Hepatocyte (in vitro differentiated cells): ENCODE measurements around the gene PLCL2. TPM values are rescaled to one million over a fixed set of nuclear protein-coding genes. Genes with fewer than 3 reads are reported as not detected.

Experiments used
- DNase-seq: peaks from one replicate; pipeline ENCODE4 v3.0.0-alpha.2; 2016; ENCODE audit warnings: low spot score
- H2AFZ ChIP-seq: fragments of 200-600 bp; sonication (generic); 2 replicates; pipeline ENCODE4 v1.6.0; 2016; ENCODE audit warnings: antibody characterized with exemption, mild to moderate bottlenecking
- H3K27ac ChIP-seq: fragments of 200-600 bp; sonication (generic); 2 replicates; pipeline ENCODE4 v1.5.1; 2016; ENCODE audit warnings: mild to moderate bottlenecking
- H3K27me3 ChIP-seq: fragments of 200-600 bp; sonication (generic); 2 replicates; pipeline ENCODE4 v1.6.1; 2016
- H3K36me3 ChIP-seq: fragments of 200-600 bp; sonication (generic); replicated peaks from 2 replicates; pipeline ENCODE4 v1.5.1; 2016; ENCODE audit warnings: low read depth; ENCODE audit not compliant: insufficient read depth
- H3K4me1 ChIP-seq: fragments of 200-600 bp; sonication (generic); 2 replicates; pipeline ENCODE4 v1.5.1; 2016; ENCODE audit warnings: mild to moderate bottlenecking, moderate library complexity; ENCODE audit not compliant: insufficient read depth
- H3K4me2 ChIP-seq: fragments of 200-600 bp; sonication (generic); 2 replicates; pipeline ENCODE4 v1.6.0; 2016
- H3K4me3 ChIP-seq: fragments of 200-600 bp; sonication (generic); 2 replicates; pipeline ENCODE4 v1.5.1; 2016; ENCODE audit warnings: mild to moderate bottlenecking
- H3K79me2 ChIP-seq: fragments of 200-600 bp; sonication (generic); 2 replicates; pipeline ENCODE4 v1.6.0; 2017; ENCODE audit warnings: mild to moderate bottlenecking
- H3K9me2 ChIP-seq: fragments of 200-600 bp; sonication (generic); replicated peaks from 2 replicates; pipeline ENCODE4 v1.6.0; 2017; ENCODE audit warnings: mild to moderate bottlenecking; ENCODE audit not compliant: insufficient read depth
- H3K9me3 ChIP-seq: fragments of 200-600 bp; sonication (generic); 2 replicates; pipeline ENCODE4 v1.5.1; 2016; ENCODE audit warnings: low read depth, mild to moderate bottlenecking
- H4K20me1 ChIP-seq: fragments of 200-600 bp; sonication (generic); 2 replicates; pipeline ENCODE4 v1.6.0; 2016; ENCODE audit warnings: mild to moderate bottlenecking; ENCODE audit not compliant: insufficient read depth, poor library complexity, severe bottlenecking
- CTCF ChIP-seq: fragments of 200-600 bp; sonication (generic); IDR thresholded peaks from 2 replicates; pipeline ENCODE4 v1.5.1; 2016; ENCODE audit warnings: antibody characterized with exemption, mild to moderate bottlenecking; ENCODE audit not compliant: poor library complexity
- EZH2 ChIP-seq: fragments of 200-600 bp; sonication (generic); IDR thresholded peaks from 2 replicates; pipeline ENCODE4 v1.6.1; 2016; ENCODE audit warnings: antibody characterized with exemption, mild to moderate bottlenecking, borderline replicate concordance
- EZH2phosphoT487 ChIP-seq: fragments of 200-600 bp; sonication (generic); IDR thresholded peaks from one replicate; pipeline ENCODE4 v1.6.1; 2018; ENCODE audit warnings: antibody characterized with exemption, mild to moderate bottlenecking, low read depth, moderate library complexity; ENCODE audit not compliant: unreplicated experiment, severe bottlenecking
- WGBS: methylation state at CpG from one replicate; pipeline ENCODE4 v1.1.6; 2016; ENCODE audit warnings: low lambda C conversion rate; ENCODE audit errors: missing lambda C conversion rate; 5-methylcytosine and 5-hydroxymethylcytosine counted together
- polyA plus RNA-seq: library from polyadenylated mRNA; unstranded; fragments of >200 nt; fragmentation: Nextera tagmentation; extraction: Ambion mirVana; gene quantifications from 2 replicates; pipeline ENCODE4 v1.2.1, GENCODE V29; 2016
- total RNA-seq: library from RNA; depleted of rRNA; stranded (reverse); fragments of >200 nt; gene quantifications from 2 replicates; pipeline ENCODE4 v1.2.3, GENCODE V29; 2014

The PLCL2 gene
- total and polyA plus RNA-seq, 2 experiments from 2014 or later = 3.2 to 14.2 TPM

GRCh38 chr3:17116007-17116600, 231.3 kb downstream of the PLCL2 start:
- no peaks in the 10 kb centered on the region for H3K27me3 ChIP-seq
- H3K79me2 ChIP-seq = no peaks in the 10 kb centered on the region
- H2AFZ ChIP-seq = no peak overlapping the region
- H4K20me1 ChIP-seq = no peaks in the 10 kb centered on the region
- H3K4me2 ChIP-seq = no peak overlapping the region
- H3K4me3 ChIP-seq = no peak overlapping the region
- H3K27ac ChIP-seq = no peak overlapping the region
- peak; percentile 19 for DNase-seq
- no peaks in the 10 kb centered on the region for H3K36me3 ChIP-seq
- WGBS = 61% methylated on average over 8 of the region's 8 CpGs
- no peaks in the 10 kb centered on the region for H3K9me3 ChIP-seq
- TF ChIP-seq CTCF (no peak), EZH2phosphoT487 (no peak)
- H3K4me1 ChIP-seq = no peaks in the 10 kb centered on the region
- no peaks in the 10 kb centered on the region for H3K9me2 ChIP-seq

GRCh38 chr3:17118771-17119170, 234.0 kb downstream of the PLCL2 start:
- H3K4me1 ChIP-seq = no peaks in the 10 kb centered on the region
- no peaks in the 10 kb centered on the region for H3K79me2 ChIP-seq
- TF ChIP-seq EZH2phosphoT487 = no peak
- no peak for TF ChIP-seq CTCF
- TF ChIP-seq EZH2 = no peak
- H3K27ac ChIP-seq = no peak overlapping the region
- H3K4me2 ChIP-seq = no peak overlapping the region
- H3K4me3 ChIP-seq = no peak overlapping the region
- H4K20me1 ChIP-seq = no peaks in the 10 kb centered on the region
- H3K36me3 ChIP-seq = no peaks in the 10 kb centered on the region
- WGBS = 96% methylated on average over 6 of the region's 6 CpGs
- no peaks in the 10 kb centered on the region for H3K9me3 ChIP-seq
- no peaks in the 10 kb centered on the region for H3K27me3 ChIP-seq
- H2AFZ ChIP-seq = no peak overlapping the region
- no peak for DNase-seq
- no peaks in the 10 kb centered on the region for H3K9me2 ChIP-seq

GRCh38 chr3:17119201-17120072, 234.7 kb downstream of the PLCL2 start:
- Histone ChIP-seq H3K9me3 (no peaks in the 10 kb centered on the region), H3K79me2 (no peaks in the 10 kb centered on the region), H3K36me3 (no peaks in the 10 kb centered on the region), H3K4me3 (no peak overlapping the region), H2AFZ (no peak overlapping the region), H3K4me2 (no peak overlapping the region), H3K9me2 (no peaks in the 10 kb centered on the region), H4K20me1 (no peaks in the 10 kb centered on the region), H3K27me3 (no peaks in the 10 kb centered on the region), H3K4me1 (no peaks in the 10 kb centered on the region), H3K27ac (no peak overlapping the region)
- no peak for TF ChIP-seq CTCF
- TF ChIP-seq EZH2 = no peak
- DNase-seq = no peak
- WGBS = 90% methylated on average over 5 of the region's 5 CpGs
